Neural cell (in vitro differentiated cells): ENCODE results near the gene EEF2K. TPM values are rescaled to one million over a fixed set of nuclear protein-coding genes. Genes with fewer than 3 reads are reported as not detected.
A peak's percentile ranks its signal among the peaks of the same experiment; 100 is the strongest.

Experiments
- H2AFZ ChIP-seq: fragments of 200-600, 300-800 bp; sonication (generic), shearing (Covaris generic); 2 replicates; pipeline ENCODE4 v1.6.0; 2014; ENCODE audit warnings: low read depth, mild to moderate bottlenecking, antibody characterized with exemption, low read length, moderate library complexity
- H3F3A ChIP-seq: fragments of 200-600 bp; shearing (Covaris generic); 2 replicates; pipeline ENCODE4 v1.6.1; 2016; ENCODE audit warnings: mild to moderate bottlenecking, moderate library complexity, mixed read lengths, antibody characterized with exemption, low read length; ENCODE audit not compliant: insufficient read depth, poor library complexity, severe bottlenecking
- H3K27ac ChIP-seq: fragments of 200-600, 300-800 bp; sonication (generic), shearing (Covaris generic); 2 replicates; pipeline ENCODE4 v1.5.1; 2014; ENCODE audit warnings: mild to moderate bottlenecking, low read length, moderate library complexity
- H3K27me3 ChIP-seq: fragments of 300-800, 200-600 bp; sonication (generic), shearing (Covaris generic); 2 replicates; pipeline ENCODE4 v1.6.0; 2014; ENCODE audit warnings: mild to moderate bottlenecking, low read depth, low read length, moderate library complexity; ENCODE audit not compliant: insufficient read depth
- H3K36me3 ChIP-seq: fragments of 300-800, 200-600 bp; sonication (generic), shearing (Covaris generic); 2 replicates; pipeline ENCODE4 v1.5.1; 2014; ENCODE audit warnings: mild to moderate bottlenecking, antibody characterized with exemption, low read length, moderate library complexity; ENCODE audit not compliant: insufficient read depth
- H3K4me2 ChIP-seq: fragments of 300-800, 200-600 bp; sonication (generic), shearing (Covaris generic); 2 replicates; pipeline ENCODE4 v1.6.0; 2014; ENCODE audit warnings: mild to moderate bottlenecking, low read length
- H3K4me3 ChIP-seq: fragments of 300-800, 200-600 bp; sonication (generic), shearing (Covaris generic); 2 replicates; pipeline ENCODE4 v1.5.1; 2014; ENCODE audit warnings: mild to moderate bottlenecking, low read length, moderate library complexity
- H3K79me2 ChIP-seq: fragments of 200-600 bp; shearing (Covaris generic); replicated peaks from 2 replicates; pipeline ENCODE4 v1.6.0; 2014; ENCODE audit warnings: mild to moderate bottlenecking, low read length, moderate library complexity; ENCODE audit not compliant: insufficient read depth
- H3K9ac ChIP-seq: fragments of 300-800, 200-600 bp; sonication (generic), shearing (Covaris generic); 2 replicates; pipeline ENCODE4 v1.6.1; 2016; ENCODE audit warnings: mild to moderate bottlenecking, low read length, mixed read lengths
- H3K9me2 ChIP-seq: fragments of 200-600 bp; shearing (Covaris generic); 2 replicates; pipeline ENCODE4 v1.6.1; 2016; ENCODE audit warnings: mild to moderate bottlenecking, low read length, mixed read lengths; ENCODE audit not compliant: insufficient read depth
- H3K9me3 ChIP-seq: fragments of 200-600, 300-800 bp; sonication (generic), shearing (Covaris generic); 2 replicates; pipeline ENCODE4 v1.6.1; 2016; ENCODE audit warnings: mild to moderate bottlenecking, mixed run types, low read length, moderate library complexity, mixed read lengths
- H4K20me1 ChIP-seq: fragments of 200-600 bp; shearing (Covaris generic); 2 replicates; pipeline ENCODE4 v1.6.1; 2016; ENCODE audit warnings: mild to moderate bottlenecking, mixed run types; ENCODE audit not compliant: insufficient read depth
- EP300 ChIP-seq: fragments of 450-650 bp; conservative IDR thresholded peaks from 2 replicates; pipeline ENCODE4 v1.6.1; 2014; ENCODE audit warnings: antibody characterized with exemption, mild to moderate bottlenecking, moderate library complexity; ENCODE audit not compliant: poor library complexity, severe bottlenecking
- EZH2 ChIP-seq: fragments of 200-600, 300-800 bp; shearing (Covaris generic), sonication (generic); IDR thresholded peaks from 2 replicates; pipeline ENCODE4 v1.6.1; 2014; ENCODE audit warnings: antibody characterized with exemption, low read length, borderline replicate concordance, mild to moderate bottlenecking; ENCODE audit not compliant: insufficient read depth, poor library complexity, severe bottlenecking
- MXI1 ChIP-seq: fragments of 450-650 bp; conservative IDR thresholded peaks from 2 replicates; pipeline ENCODE4 v1.6.1; 2014; ENCODE audit warnings: antibody characterized with exemption, mild to moderate bottlenecking; ENCODE audit not compliant: poor library complexity, severe bottlenecking
- POLR2AphosphoS5 ChIP-seq: IDR thresholded peaks from 2 replicates; pipeline ENCODE4 v1.6.1; 2012
- RAD21 ChIP-seq: fragments of 450-650 bp; conservative IDR thresholded peaks from 2 replicates; pipeline ENCODE4 v1.6.1; 2014; ENCODE audit warnings: antibody characterized with exemption, mild to moderate bottlenecking, moderate library complexity
- SMC3 ChIP-seq: fragments of 450-650 bp; conservative IDR thresholded peaks from 2 replicates; pipeline ENCODE4 v1.6.1; 2014; ENCODE audit warnings: antibody characterized with exemption, mild to moderate bottlenecking, moderate library complexity; ENCODE audit not compliant: poor library complexity
- TAF1 ChIP-seq: IDR thresholded peaks from 2 replicates; pipeline ENCODE4 v1.6.1; 2012; ENCODE audit warnings: low read depth
- polyA plus RNA-seq: library from polyadenylated mRNA; depleted of rRNA; stranded (reverse); fragments of >200 nt; gene quantifications from 2 replicates; pipeline ENCODE4 v1.2.3, GENCODE V29; 2014
- TF ChIP-seq, protein P1 (sequence below): fragments of 450-650 bp; IDR thresholded peaks from 2 replicates; pipeline ENCODE4 v1.5.1; 2014; ENCODE audit warnings: antibody characterized with exemption, mild to moderate bottlenecking, moderate library complexity; ENCODE audit not compliant: poor library complexity, severe bottlenecking
- TF ChIP-seq, protein P2 (sequence below): IDR thresholded peaks from 2 replicates; pipeline ENCODE4 v1.6.1; 2012; ENCODE audit warnings: borderline replicate concordance

Gene EEF2K
- polyA plus RNA-seq, 1 donor from 2014 or later: 7.2 TPM

DNA sequence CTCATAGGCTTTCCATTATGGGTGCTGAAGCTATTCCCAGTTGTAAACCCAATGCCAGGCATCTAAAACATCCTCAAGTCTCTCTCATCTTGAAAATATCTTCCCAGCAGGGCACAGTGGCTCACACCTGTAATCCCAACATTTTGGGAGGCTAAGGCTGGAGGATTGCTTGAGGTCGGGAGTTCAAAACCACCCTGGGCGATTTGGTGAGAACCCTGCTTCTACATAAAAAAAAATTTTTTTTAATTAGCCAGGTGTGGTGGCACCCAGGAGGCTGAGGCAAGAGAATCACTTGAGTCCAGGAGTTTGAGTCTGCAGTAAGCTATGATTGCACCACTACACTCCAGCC is 13.0 kb upstream of the EEF2K start:
- Histone ChIP-seq H3K9me2 (no peaks in the 10 kb centered on the region), H3K36me3 (no peaks in the 10 kb centered on the region), H3K9me3 (no peaks in the 10 kb centered on the region), H4K20me1 (no peaks in the 10 kb centered on the region), H3K79me2 (no peaks in the 10 kb centered on the region), H3K27ac (no peak overlapping the region), H3K4me2 (no peak overlapping the region), H3F3A (no peaks in the 10 kb centered on the region), H3K9ac (no peak overlapping the region), H2AFZ (no peak overlapping the region), H3K27me3 (no peaks in the 10 kb centered on the region), H3K4me3 (no peak overlapping the region)
- TF ChIP-seq SMC3: no peak
- no peak for TF ChIP-seq POLR2AphosphoS5
- no peak for TF ChIP-seq TAF1
- TF ChIP-seq, protein P1, sequence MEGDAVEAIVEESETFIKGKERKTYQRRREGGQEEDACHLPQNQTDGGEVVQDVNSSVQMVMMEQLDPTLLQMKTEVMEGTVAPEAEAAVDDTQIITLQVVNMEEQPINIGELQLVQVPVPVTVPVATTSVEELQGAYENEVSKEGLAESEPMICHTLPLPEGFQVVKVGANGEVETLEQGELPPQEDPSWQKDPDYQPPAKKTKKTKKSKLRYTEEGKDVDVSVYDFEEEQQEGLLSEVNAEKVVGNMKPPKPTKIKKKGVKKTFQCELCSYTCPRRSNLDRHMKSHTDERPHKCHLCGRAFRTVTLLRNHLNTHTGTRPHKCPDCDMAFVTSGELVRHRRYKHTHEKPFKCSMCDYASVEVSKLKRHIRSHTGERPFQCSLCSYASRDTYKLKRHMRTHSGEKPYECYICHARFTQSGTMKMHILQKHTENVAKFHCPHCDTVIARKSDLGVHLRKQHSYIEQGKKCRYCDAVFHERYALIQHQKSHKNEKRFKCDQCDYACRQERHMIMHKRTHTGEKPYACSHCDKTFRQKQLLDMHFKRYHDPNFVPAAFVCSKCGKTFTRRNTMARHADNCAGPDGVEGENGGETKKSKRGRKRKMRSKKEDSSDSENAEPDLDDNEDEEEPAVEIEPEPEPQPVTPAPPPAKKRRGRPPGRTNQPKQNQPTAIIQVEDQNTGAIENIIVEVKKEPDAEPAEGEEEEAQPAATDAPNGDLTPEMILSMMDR: no peak
- TF ChIP-seq RAD21: no peak
- TF ChIP-seq EP300: no peak
- TF ChIP-seq MXI1: no peak
- no peak for TF ChIP-seq EZH2
- TF ChIP-seq, protein P2, sequence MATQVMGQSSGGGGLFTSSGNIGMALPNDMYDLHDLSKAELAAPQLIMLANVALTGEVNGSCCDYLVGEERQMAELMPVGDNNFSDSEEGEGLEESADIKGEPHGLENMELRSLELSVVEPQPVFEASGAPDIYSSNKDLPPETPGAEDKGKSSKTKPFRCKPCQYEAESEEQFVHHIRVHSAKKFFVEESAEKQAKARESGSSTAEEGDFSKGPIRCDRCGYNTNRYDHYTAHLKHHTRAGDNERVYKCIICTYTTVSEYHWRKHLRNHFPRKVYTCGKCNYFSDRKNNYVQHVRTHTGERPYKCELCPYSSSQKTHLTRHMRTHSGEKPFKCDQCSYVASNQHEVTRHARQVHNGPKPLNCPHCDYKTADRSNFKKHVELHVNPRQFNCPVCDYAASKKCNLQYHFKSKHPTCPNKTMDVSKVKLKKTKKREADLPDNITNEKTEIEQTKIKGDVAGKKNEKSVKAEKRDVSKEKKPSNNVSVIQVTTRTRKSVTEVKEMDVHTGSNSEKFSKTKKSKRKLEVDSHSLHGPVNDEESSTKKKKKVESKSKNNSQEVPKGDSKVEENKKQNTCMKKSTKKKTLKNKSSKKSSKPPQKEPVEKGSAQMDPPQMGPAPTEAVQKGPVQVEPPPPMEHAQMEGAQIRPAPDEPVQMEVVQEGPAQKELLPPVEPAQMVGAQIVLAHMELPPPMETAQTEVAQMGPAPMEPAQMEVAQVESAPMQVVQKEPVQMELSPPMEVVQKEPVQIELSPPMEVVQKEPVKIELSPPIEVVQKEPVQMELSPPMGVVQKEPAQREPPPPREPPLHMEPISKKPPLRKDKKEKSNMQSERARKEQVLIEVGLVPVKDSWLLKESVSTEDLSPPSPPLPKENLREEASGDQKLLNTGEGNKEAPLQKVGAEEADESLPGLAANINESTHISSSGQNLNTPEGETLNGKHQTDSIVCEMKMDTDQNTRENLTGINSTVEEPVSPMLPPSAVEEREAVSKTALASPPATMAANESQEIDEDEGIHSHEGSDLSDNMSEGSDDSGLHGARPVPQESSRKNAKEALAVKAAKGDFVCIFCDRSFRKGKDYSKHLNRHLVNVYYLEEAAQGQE: no peak

DNA sequence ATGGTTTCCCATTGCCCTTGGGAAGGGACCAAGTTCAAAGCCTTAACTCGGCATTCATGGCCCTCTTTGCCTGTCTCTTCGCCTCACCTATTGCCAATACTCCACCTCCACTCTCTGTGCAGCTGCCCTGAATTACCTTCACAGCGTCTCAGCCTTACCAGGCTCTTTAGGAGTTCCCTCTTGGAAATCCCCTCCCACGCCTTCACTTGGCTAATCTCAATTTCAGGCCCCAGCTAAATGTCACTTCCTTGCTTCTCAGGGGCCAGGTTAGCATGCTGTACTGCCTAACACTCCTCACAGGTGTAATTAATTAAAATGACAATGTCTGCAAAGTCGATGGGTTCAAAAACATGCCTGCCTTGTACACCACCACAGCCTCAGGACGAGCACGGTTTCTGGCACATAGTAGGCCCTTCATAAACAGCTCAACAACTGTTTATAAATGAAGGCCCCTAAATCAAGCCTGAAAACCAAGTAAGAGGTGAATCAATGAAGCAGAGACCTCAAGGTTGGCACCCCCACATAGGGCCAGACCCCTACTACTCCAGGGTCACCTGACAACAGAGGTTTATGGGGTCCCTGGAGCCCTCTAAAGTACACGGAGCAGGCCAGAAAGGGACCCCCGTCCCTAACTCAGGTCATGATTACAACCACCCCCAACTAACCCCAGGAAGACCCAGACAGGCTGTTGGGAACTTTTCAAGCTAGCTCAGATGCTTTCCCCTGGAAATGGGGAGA is 11.2 kb upstream of the EEF2K start:
- H3K27ac ChIP-seq: no peak overlapping the region
- no peaks in the 10 kb centered on the region for H3K79me2 ChIP-seq
- H4K20me1 ChIP-seq: no peaks in the 10 kb centered on the region
- H3K9ac ChIP-seq: peak overlapping the region; percentile 59
- no peak overlapping the region for H3K4me2 ChIP-seq
- H3F3A ChIP-seq: no peaks in the 10 kb centered on the region
- no peaks in the 10 kb centered on the region for H3K9me3 ChIP-seq
- H3K36me3 ChIP-seq: no peaks in the 10 kb centered on the region
- no peaks in the 10 kb centered on the region for H3K9me2 ChIP-seq
- H3K27me3 ChIP-seq: no peaks in the 10 kb centered on the region
- peak overlapping the region; percentile 78 for H3K4me3 ChIP-seq
- TF ChIP-seq TAF1 (no peak), MXI1 (no peak), EZH2 (no peak), POLR2AphosphoS5 (no peak), RAD21 (no peak), EP300 (no peak), SMC3 (no peak)
- TF ChIP-seq, protein P2: no peak
- TF ChIP-seq, protein P1: no peak
- no peak overlapping the region for H2AFZ ChIP-seq
